Activated naive CD4-positive, alpha-beta T cell treated with anti-CD3 and anti-CD28 coated beads for 36 hours (primary cell): ENCODE measurements around the gene SLC4A8. TPM values are rescaled to one million over a fixed set of nuclear protein-coding genes. Genes with fewer than 3 reads are reported as not detected.

Source experiments
- CTCF ChIA-PET: fragments of 350-600 bp; sonication (Branson Sonifier 250); formaldehyde crosslinking; loops from one replicate; lab custom pipeline; 2021; ENCODE audit warnings: antibody characterized with exemption; lab: Charles Lee
- DNase-seq: peaks from one replicate; pipeline ENCODE4 v3.0.0-alpha.2; 2020
- H3K27ac Mint-ChIP-seq: one replicate; pipeline ENCODE4 v1.8.0; 2021; ENCODE audit warnings: mild to moderate bottlenecking, mixed read lengths
- H3K27me3 Mint-ChIP-seq: one replicate; pipeline ENCODE4 v1.8.0; 2021; ENCODE audit warnings: low read depth, mixed read lengths
- H3K36me3 Mint-ChIP-seq: one replicate; pipeline ENCODE4 v1.8.0; 2021; ENCODE audit warnings: low read depth, mixed read lengths
- H3K4me1 Mint-ChIP-seq: one replicate; pipeline ENCODE4 v1.8.0; 2021; ENCODE audit warnings: low read depth, mixed read lengths
- H3K4me3 Mint-ChIP-seq: one replicate; pipeline ENCODE4 v1.8.0; 2021; ENCODE audit warnings: mild to moderate bottlenecking, moderate library complexity, mixed read lengths
- H3K9me3 Mint-ChIP-seq: one replicate; pipeline ENCODE4 v1.8.0; 2021; ENCODE audit warnings: mixed read lengths
- intact Hi-C: fragments of 100-400 bp; cut with micrococcal nuclease; formaldehyde crosslinking; loops from one replicate; pipeline ENCODE4 v1.15.1; 2023
- total RNA-seq, 2 experiments: library from RNA; stranded (reverse); gene quantifications; one replicate each; pipeline ENCODE4 v1.2.3, GENCODE V29; 2021

Gene SLC4A8
- total RNA-seq, 2 experiments from 2014 or later = 0.89 to 1.8 TPM

- H3K27ac Mint-ChIP-seq = no peak overlapping the region
- no peaks in the 10 kb centered on the region for H3K9me3 Mint-ChIP-seq
- no peaks in the 10 kb centered on the region for H3K36me3 Mint-ChIP-seq
- H3K4me1 Mint-ChIP-seq = peaks cover 5% of the 10 kb centered on the region
- intact Hi-C loops = no loop called here
- H3K4me3 Mint-ChIP-seq = no peak overlapping the region
- no peaks in the 10 kb centered on the region for H3K27me3 Mint-ChIP-seq
- CTCF ChIA-PET = interaction anchor here (9.3 kb wide), 1 partner anchor 116 kb away, joined by 142 read pairs; no protein-coding TSS in a partner anchor
- DNase-seq = no peak
Measured at GRCh38 chr12:51415931-51416330, 8.7 kb upstream of the SLC4A8 start.

- H3K4me1 Mint-ChIP-seq = peaks cover 5% of the 10 kb centered on the region
- no peak overlapping the region for H3K4me3 Mint-ChIP-seq
- no peak for DNase-seq
- no peaks in the 10 kb centered on the region for H3K9me3 Mint-ChIP-seq
- H3K36me3 Mint-ChIP-seq = no peaks in the 10 kb centered on the region
- intact Hi-C loops = loop anchor here (2.0 kb wide), 1 partner anchor 49 kb away; no protein-coding TSS in a partner anchor
- CTCF ChIA-PET = interaction anchor here (1.1 to 9.3 kb wide), 2 partner anchors 41 to 114 kb away, joined by 6 to 142 read pairs; no protein-coding TSS in a partner anchor
- no peaks in the 10 kb centered on the region for H3K27me3 Mint-ChIP-seq
- no peak overlapping the region for H3K27ac Mint-ChIP-seq
Measured at GRCh38 chr12:51417826-51418225, 6.8 kb upstream of the SLC4A8 start.

GRCh38 chr12:51419425-51420193 is 5.0 kb upstream of the SLC4A8 start:
- CTCF ChIA-PET = interaction anchor here (0.9 to 9.3 kb wide), 11 partner anchors 10 to 259 kb away, joined by 3 to 142 read pairs (median 3); no protein-coding TSS in a partner anchor
- Mint-ChIP-seq H3K27me3 (no peaks in the 10 kb centered on the region), H3K4me3 (no peak overlapping the region)

GRCh38 chr12:51421266-51421884 is 3.3 kb upstream of the SLC4A8 start:
- Mint-ChIP-seq H3K27ac (no peak overlapping the region), H3K36me3 (no peaks in the 10 kb centered on the region), H3K4me3 (no peak overlapping the region), H3K9me3 (no peaks in the 10 kb centered on the region), H3K4me1 (peaks cover 13% of the 10 kb centered on the region), H3K27me3 (no peaks in the 10 kb centered on the region)
- intact Hi-C loops = loop anchor here (1.0 to 5.0 kb wide), 5 partner anchors 111 to 454 kb away; partner anchors contain the start of gene SCN8A
- CTCF ChIA-PET = interaction anchor here (0.5 to 9.3 kb wide), 29 partner anchors 9 to 497 kb away, joined by 3 to 142 read pairs (median 3); no protein-coding TSS in a partner anchor
- DNase-seq = peak; percentile 69

More at GRCh38 chr12:51419425-51420193, 5.0 kb upstream of the SLC4A8 start:
- no peak for DNase-seq
- Mint-ChIP-seq H3K27ac (no peak overlapping the region), H3K4me1 (peaks cover 9% of the 10 kb centered on the region), H3K36me3 (no peaks in the 10 kb centered on the region), H3K9me3 (no peaks in the 10 kb centered on the region)
- intact Hi-C loops = loop anchor here (2.0 to 5.0 kb wide), 3 partner anchors 51 to 395 kb away; partner anchors contain the start of gene SCN8A

- Mint-ChIP-seq H3K27me3 (no peaks in the 10 kb centered on the region), H3K4me1 (peaks cover 13% of the 10 kb centered on the region), H3K9me3 (no peaks in the 10 kb centered on the region), H3K27ac (no peak overlapping the region), H3K36me3 (no peaks in the 10 kb centered on the region), H3K4me3 (peak overlapping the region; percentile 74)
- intact Hi-C loops = loop anchor here (2.0 to 5.0 kb wide), 2 partner anchors 59 to 168 kb away; partner anchors contain the start of gene SCN8A
- CTCF ChIA-PET = interaction anchor here (0.6 to 9.3 kb wide), 7 partner anchors 23 to 451 kb away, joined by 3 to 142 read pairs (median 5); no protein-coding TSS in a partner anchor
- DNase-seq = no peak
Measured at GRCh38 chr12:51424094-51424661, 453 bp upstream of the SLC4A8 start.

GRCh38 chr12:51428256-51428655 is 3.6 kb downstream of the SLC4A8 start:
- no peaks in the 10 kb centered on the region for H3K9me3 Mint-ChIP-seq
- no peak overlapping the region for H3K27ac Mint-ChIP-seq
- no peak overlapping the region for H3K4me3 Mint-ChIP-seq
- no peaks in the 10 kb centered on the region for H3K36me3 Mint-ChIP-seq
- no peak for DNase-seq
- no peaks in the 10 kb centered on the region for H3K27me3 Mint-ChIP-seq
- H3K4me1 Mint-ChIP-seq = peaks cover 7% of the 10 kb centered on the region
- CTCF ChIA-PET = interaction anchor here (0.9 to 3.8 kb wide), 5 partner anchors 61 to 108 kb away, joined by 3 to 19 read pairs (median 5); no protein-coding TSS in a partner anchor
- intact Hi-C loops = no loop called here

- intact Hi-C loops = no loop called here
- H3K4me1 Mint-ChIP-seq = peaks cover 4% of the 10 kb centered on the region
- no peaks in the 10 kb centered on the region for H3K9me3 Mint-ChIP-seq
- H3K27me3 Mint-ChIP-seq = no peaks in the 10 kb centered on the region
- H3K36me3 Mint-ChIP-seq = no peaks in the 10 kb centered on the region
- no peak overlapping the region for H3K4me3 Mint-ChIP-seq
- no peak for DNase-seq
- H3K27ac Mint-ChIP-seq = no peak overlapping the region
- CTCF ChIA-PET = interaction anchor here (0.9 to 3.8 kb wide), 3 partner anchors 9 to 102 kb away, joined by 3 to 19 read pairs (median 3); no protein-coding TSS in a partner anchor
Measured at GRCh38 chr12:51429700-51430099, 5.1 kb downstream of the SLC4A8 start.

- H3K27ac Mint-ChIP-seq = no peak overlapping the region
- CTCF ChIA-PET = interaction anchor here (0.9 to 3.8 kb wide), 3 partner anchors 9 to 101 kb away, joined by 3 to 19 read pairs (median 3); no protein-coding TSS in a partner anchor
- peaks cover 2% of the 10 kb centered on the region for H3K4me1 Mint-ChIP-seq
- no peaks in the 10 kb centered on the region for H3K27me3 Mint-ChIP-seq
- no peak overlapping the region for H3K4me3 Mint-ChIP-seq
- DNase-seq = no peak
- intact Hi-C loops = no loop called here
- no peaks in the 10 kb centered on the region for H3K36me3 Mint-ChIP-seq
- no peaks in the 10 kb centered on the region for H3K9me3 Mint-ChIP-seq
Measured at GRCh38 chr12:51430196-51430895, 5.7 kb downstream of the SLC4A8 start.

GRCh38 chr12:51432921-51433320 is 8.3 kb downstream of the SLC4A8 start:
- no peaks in the 10 kb centered on the region for H3K27me3 Mint-ChIP-seq
- intact Hi-C loops = no loop called here
- H3K4me3 Mint-ChIP-seq = no peak overlapping the region
- DNase-seq = no peak
- H3K9me3 Mint-ChIP-seq = no peaks in the 10 kb centered on the region
- H3K4me1 Mint-ChIP-seq = no peaks in the 10 kb centered on the region
- no peak overlapping the region for H3K27ac Mint-ChIP-seq
- no peaks in the 10 kb centered on the region for H3K36me3 Mint-ChIP-seq
- CTCF ChIA-PET = no interaction called here

- peaks cover 1% of the 10 kb centered on the region for H3K4me1 Mint-ChIP-seq
- CTCF ChIA-PET = no interaction called here
- DNase-seq = no peak
- H3K36me3 Mint-ChIP-seq = no peaks in the 10 kb centered on the region
- intact Hi-C loops = no loop called here
- no peaks in the 10 kb centered on the region for H3K27me3 Mint-ChIP-seq
- H3K27ac Mint-ChIP-seq = no peak overlapping the region
- H3K9me3 Mint-ChIP-seq = no peaks in the 10 kb centered on the region
- no peak overlapping the region for H3K4me3 Mint-ChIP-seq
Measured at GRCh38 chr12:51434305-51434704, 9.7 kb downstream of the SLC4A8 start.

GRCh38 chr12:51437431-51437830 is 12.8 kb downstream of the SLC4A8 start:
- Mint-ChIP-seq H3K4me3 (no peak overlapping the region), H3K36me3 (no peaks in the 10 kb centered on the region), H3K9me3 (no peaks in the 10 kb centered on the region), H3K4me1 (peaks cover 13% of the 10 kb centered on the region), H3K27ac (no peak overlapping the region), H3K27me3 (no peaks in the 10 kb centered on the region)
- intact Hi-C loops = no loop called here
- DNase-seq = no peak
- CTCF ChIA-PET = no interaction called here
